Anterior cingulate cortex (tissue), 58 donors: ENCODE data around the gene KCNQ1.

ENCODE experiments used
- DNase-seq, 58 donors: peaks; one replicate each; lab custom pipeline; 2025; lab: John Stamatoyannopoulos, UW

Gene KCNQ1

GRCh38 chr11:2422461-2423156 lies 22.2 kb upstream of the KCNQ1 start:
- no peak for DNase-seq

- no peak for DNase-seq
Measured at GRCh38 chr11:2423157-2424025, 21.4 kb upstream of the KCNQ1 start.

- DNase-seq, result no peak
Measured at GRCh38 chr11:2424811-2425495, 19.9 kb upstream of the KCNQ1 start.

- no peak for DNase-seq
Measured at GRCh38 chr11:2425506-2425905, 19.3 kb upstream of the KCNQ1 start.

- no peak for DNase-seq
Measured at GRCh38 chr11:2426221-2426620, 18.6 kb upstream of the KCNQ1 start.

- DNase-seq, result no peak
Measured at GRCh38 chr11:2426826-2427521, 17.8 kb upstream of the KCNQ1 start.

- DNase-seq, result peak in 1 of 58 donors; percentile 3
Measured at GRCh38 chr11:2427721-2428321, 17.0 kb upstream of the KCNQ1 start.

- DNase-seq, result peak in 35 of 58 donors; percentile 5 to 74 (median 29)
Measured at GRCh38 chr11:2428322-2428795, 16.4 kb upstream of the KCNQ1 start.

GRCh38 chr11:2431395-2431794 lies 13.4 kb upstream of the KCNQ1 start:
- DNase-seq, result no peak

- no peak for DNase-seq
Measured at GRCh38 chr11:2432171-2432621, 12.6 kb upstream of the KCNQ1 start.

GRCh38 chr11:2432628-2433071 lies 12.2 kb upstream of the KCNQ1 start:
- no peak for DNase-seq

GRCh38 chr11:2433106-2433925 lies 11.5 kb upstream of the KCNQ1 start:
- no peak for DNase-seq

- no peak for DNase-seq
Measured at GRCh38 chr11:2434008-2434407, 10.8 kb upstream of the KCNQ1 start.

- DNase-seq, result no peak
Measured at GRCh38 chr11:2434506-2435255, 10.1 kb upstream of the KCNQ1 start.

- no peak for DNase-seq
Measured at GRCh38 chr11:2435288-2436012, 9.4 kb upstream of the KCNQ1 start.

GRCh38 chr11:2436013-2436520 lies 8.7 kb upstream of the KCNQ1 start:
- DNase-seq, result no peak

- DNase-seq, result no peak
Measured at GRCh38 chr11:2436521-2437031, 8.2 kb upstream of the KCNQ1 start.
